GM12874 (cell line): ENCODE results near the gene SLC26A4.

Experiments
- TF ChIP-seq, protein P1 (sequence below): IDR thresholded peaks from 2 replicates; pipeline ENCODE4 v1.5.1; 2011; ENCODE audit warnings: low read depth, mild to moderate bottlenecking, control low read depth, low read length, moderate library complexity; ENCODE audit not compliant: insufficient read depth

SLC26A4 gene

DNA sequence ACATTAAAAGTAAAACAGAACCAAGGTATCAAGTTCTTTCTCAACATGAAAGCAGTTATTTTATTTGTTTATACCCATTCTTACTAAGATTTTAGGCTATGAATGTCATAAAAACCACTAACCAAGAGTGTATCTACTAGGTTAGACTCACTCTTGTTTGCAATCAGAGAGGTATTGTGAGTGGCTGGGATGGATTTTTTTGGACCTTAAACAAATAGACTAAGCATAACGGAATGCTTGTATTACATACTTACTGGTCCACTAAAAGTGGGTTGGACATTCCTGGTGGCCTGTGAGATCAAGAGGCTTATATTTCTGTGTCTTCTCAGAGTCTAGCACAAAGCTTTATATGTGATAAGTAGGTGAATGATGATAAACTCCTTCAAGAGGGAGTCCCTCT, 50.7 kb downstream of the SLC26A4 start:
- TF ChIP-seq, protein P1, sequence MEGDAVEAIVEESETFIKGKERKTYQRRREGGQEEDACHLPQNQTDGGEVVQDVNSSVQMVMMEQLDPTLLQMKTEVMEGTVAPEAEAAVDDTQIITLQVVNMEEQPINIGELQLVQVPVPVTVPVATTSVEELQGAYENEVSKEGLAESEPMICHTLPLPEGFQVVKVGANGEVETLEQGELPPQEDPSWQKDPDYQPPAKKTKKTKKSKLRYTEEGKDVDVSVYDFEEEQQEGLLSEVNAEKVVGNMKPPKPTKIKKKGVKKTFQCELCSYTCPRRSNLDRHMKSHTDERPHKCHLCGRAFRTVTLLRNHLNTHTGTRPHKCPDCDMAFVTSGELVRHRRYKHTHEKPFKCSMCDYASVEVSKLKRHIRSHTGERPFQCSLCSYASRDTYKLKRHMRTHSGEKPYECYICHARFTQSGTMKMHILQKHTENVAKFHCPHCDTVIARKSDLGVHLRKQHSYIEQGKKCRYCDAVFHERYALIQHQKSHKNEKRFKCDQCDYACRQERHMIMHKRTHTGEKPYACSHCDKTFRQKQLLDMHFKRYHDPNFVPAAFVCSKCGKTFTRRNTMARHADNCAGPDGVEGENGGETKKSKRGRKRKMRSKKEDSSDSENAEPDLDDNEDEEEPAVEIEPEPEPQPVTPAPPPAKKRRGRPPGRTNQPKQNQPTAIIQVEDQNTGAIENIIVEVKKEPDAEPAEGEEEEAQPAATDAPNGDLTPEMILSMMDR, result no peak

DNA sequence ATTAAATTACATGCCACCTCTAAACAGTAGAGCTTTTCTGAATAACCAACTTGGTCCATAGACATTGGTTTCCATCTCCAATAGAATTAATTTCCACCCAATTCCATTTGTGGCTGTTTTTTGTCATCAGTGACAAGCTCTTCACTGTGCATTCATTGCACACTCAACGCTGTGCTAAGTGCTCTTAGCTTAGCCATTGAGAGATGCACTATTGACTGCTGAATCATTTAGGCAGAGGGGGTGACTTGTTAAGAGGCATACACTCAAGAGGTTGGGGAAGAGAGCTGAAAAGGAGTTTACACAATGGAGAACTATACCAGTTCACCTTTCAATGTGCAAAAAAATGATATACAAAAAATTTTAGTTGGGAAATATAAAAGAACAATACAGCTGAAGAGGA, 51.4 kb downstream of the SLC26A4 start:
- TF ChIP-seq, protein P1, result no peak

DNA sequence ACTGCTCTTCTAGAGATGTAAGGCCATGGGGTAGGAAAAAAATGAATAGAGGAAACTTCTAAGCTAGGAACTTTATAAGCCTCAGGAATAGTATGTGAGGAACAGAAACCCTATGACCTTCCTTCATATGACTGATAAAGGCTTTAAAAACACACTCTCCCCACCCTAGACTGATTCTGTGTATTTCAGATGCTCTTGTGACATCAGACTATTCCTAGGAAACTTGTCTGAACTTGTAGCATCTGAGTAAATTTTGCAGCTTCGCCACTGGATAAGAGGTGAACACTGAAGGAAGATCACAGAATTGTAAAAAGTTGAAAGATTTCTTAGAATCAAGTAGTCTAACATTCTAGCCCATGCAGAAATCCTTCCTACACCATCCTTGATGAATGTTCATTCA, 52.3 kb downstream of the SLC26A4 start:
- TF ChIP-seq, protein P1, result no peak

DNA sequence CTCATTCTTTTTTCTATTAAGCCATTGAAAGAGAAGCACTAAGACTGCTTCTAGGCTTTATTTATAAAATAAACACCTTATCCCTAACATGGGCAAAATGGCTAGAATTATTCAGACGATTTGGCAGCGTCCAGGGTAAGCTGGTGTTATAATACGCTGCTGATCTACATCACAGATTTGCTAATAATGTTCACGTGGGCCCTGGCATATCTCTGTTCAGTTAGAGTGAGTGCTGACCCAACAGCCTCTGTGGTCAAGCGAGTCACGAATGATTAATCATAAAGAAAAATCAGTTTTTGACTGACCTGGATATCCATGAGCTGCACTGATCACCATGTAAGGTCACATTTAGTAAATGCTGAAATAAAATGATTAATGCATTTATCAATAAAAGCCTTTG, 54.9 kb downstream of the SLC26A4 start:
- TF ChIP-seq, protein P1, result no peak

DNA sequence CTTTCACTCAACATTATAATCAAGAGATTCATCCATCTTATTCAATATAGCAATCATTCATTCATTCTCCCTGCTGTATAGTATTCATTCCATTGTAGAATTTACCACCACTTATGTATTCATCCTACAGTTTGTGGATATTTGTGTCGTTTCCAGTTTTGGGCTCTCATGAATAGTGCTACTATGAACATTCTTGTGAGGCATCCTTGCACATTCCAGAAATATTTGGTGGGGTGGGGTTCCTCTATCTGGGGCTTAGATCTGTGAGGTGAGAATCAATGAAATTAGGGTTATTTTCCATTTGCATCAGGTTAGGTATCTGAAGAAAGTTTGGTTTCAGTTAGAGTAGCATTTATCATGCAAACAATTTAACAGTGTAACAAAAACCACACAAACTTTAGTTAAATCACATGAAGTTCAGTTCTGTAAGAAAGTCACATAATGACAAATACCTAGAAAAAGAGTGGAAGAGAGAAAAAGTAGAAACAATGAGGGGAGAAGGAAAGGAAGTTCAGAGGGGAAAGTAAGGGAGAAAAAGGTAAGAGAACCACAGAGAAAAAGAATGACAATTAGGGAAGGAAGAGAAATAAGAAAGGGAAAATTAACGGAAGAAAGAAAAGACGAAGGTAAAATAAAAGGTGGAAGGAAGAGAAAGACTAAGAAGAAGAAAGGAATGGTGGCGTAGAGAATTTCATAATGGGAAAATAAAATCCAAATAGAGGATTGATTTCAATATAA, 58.0 kb downstream of the SLC26A4 start:
- TF ChIP-seq, protein P1, result no peak

DNA sequence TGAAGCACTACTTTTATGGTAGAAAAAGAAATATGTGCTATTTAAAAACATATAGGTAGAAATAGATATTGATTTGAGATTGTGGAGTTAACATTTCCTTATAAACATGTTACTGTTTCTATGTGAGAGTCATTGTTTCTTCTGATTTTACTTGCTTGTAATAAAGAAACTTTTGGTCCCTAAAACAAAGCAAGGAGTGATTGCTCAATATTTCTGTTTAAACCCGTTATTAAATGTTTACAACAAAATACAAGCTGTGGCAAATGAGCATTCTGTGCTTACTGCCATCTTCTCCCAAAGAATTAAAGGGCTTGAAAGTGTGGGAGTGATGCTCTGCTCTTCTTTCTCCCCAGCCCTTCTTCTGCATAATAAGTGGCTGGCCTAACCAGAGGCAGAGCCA, 60.7 kb downstream of the SLC26A4 start:
- TF ChIP-seq, protein P1, result no peak

DNA sequence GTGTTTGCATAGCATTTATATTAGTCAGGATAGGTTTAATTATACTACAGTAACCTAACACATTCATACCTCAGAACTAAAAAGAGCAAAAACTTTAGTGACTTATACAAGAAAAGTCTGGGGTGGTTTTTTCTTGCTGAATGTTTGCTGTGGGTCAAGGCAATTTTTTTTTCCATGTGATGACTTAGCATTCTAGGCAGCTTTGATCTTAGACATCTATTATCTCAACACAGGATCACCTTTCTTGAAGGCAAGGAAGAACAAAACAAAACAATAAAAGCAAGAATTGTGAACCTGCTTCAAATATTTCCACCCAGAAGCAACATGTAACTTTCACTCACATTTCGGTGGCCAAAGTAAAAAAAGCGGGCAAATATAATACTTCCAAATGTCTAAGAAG, 62.6 kb downstream of the SLC26A4 start:
- TF ChIP-seq, protein P1, result no peak
